H1 (cell line): Measurements from ENCODE around the gene PPARGC1A. TPM values are rescaled to one million over a fixed set of nuclear protein-coding genes. Genes with fewer than 3 reads are reported as not detected.

Source experiments
- CTCF ChIA-PET: fragments of 300-600 bp; sonication (Branson Sonifier 250); formaldehyde crosslinking; loops from one replicate; lab custom pipeline; 2021; ENCODE audit not compliant: partially characterized antibody; lab: Charles Lee
- POLR2A ChIA-PET: fragments of 300-600 bp; sonication (Branson Sonifier 250); formaldehyde crosslinking; loops from one replicate; lab custom pipeline; 2021; ENCODE audit warnings: inconsistent platforms; ENCODE audit not compliant: partially characterized antibody; lab: Charles Lee
- DNase-seq, 2 experiments: peaks; one replicate each; pipeline versions ENCODE4 v3.0.0 to v3.0.0-alpha.2; 2010 to 2022; ENCODE audit warnings: low spot score in 2 of 2, low read depth in 1 of 2, mixed read lengths in 1 of 2
- FAIRE-seq: peaks from 2 replicates; lab custom pipeline; 2011; peaks lifted over from hg19 to GRCh38; lab: Jason Lieb, UNC
- H2AFZ ChIP-seq: 2 replicates; pipeline ENCODE4 v1.8.1; 2012; ENCODE audit warnings: low read length, inconsistent platforms
- H2AK5ac ChIP-seq: 2 replicates; pipeline ENCODE4 v1.6.1; 2013; ENCODE audit warnings: low read depth, low read length
- H2BK120ac ChIP-seq: replicated peaks from 2 replicates; pipeline ENCODE3; 2013; ENCODE audit warnings: low read depth, low read length, inconsistent platforms
- H2BK12ac ChIP-seq: 2 replicates; pipeline ENCODE4 v1.6.1; 2013; ENCODE audit warnings: low read depth, low read length
- H2BK15ac ChIP-seq: 2 replicates; pipeline ENCODE4 v1.6.1; 2013; ENCODE audit warnings: low read length
- H2BK20ac ChIP-seq: 2 replicates; pipeline ENCODE4 v1.6.1; 2013; ENCODE audit warnings: low read length
- H2BK5ac ChIP-seq: 2 replicates; pipeline ENCODE4 v1.6.1; 2013; ENCODE audit warnings: low read depth, low read length
- H3K14ac ChIP-seq: 2 replicates; pipeline ENCODE4 v1.6.1; 2013; ENCODE audit warnings: inconsistent platforms; ENCODE audit not compliant: insufficient read length
- H3K18ac ChIP-seq: 2 replicates; pipeline ENCODE4 v1.6.1; 2013; ENCODE audit warnings: low read length; ENCODE audit errors: extremely low read depth
- H3K23ac ChIP-seq: 2 replicates; pipeline ENCODE4 v1.6.1; 2013; ENCODE audit warnings: inconsistent platforms; ENCODE audit not compliant: insufficient read length
- H3K23me2 ChIP-seq: 2 replicates; pipeline ENCODE4 v1.6.1; 2013; ENCODE audit warnings: low read depth, low read length
- H3K27ac ChIP-seq: 2 replicates; pipeline ENCODE4 v1.6.1; 2011; ENCODE audit warnings: low read depth, low read length, inconsistent platforms
- H3K27me3 ChIP-seq, 4 experiments: replicated peaks in 1 of 4; 1 replicate in 1 of 4; 2 replicates in 3 of 4; pipeline versions ENCODE4 v1.6.1 to v1.8.1; 2011 to 2013; ENCODE audit warnings: low read length in 3 of 4, mild to moderate bottlenecking in 3 of 4, inconsistent platforms in 2 of 4, mixed read lengths in 2 of 4, moderate library complexity in 1 of 4; ENCODE audit not compliant: control insufficient read depth in 3 of 4, insufficient read depth in 3 of 4; ENCODE audit errors: extremely low read depth in 1 of 4
- H3K36me3 ChIP-seq, 4 experiments: 2 replicates each; pipeline versions ENCODE4 v1.6.1 to v1.8.1; 2011 to 2013; ENCODE audit warnings: mild to moderate bottlenecking in 4 of 4, low read length in 3 of 4, moderate library complexity in 2 of 4, control low read depth in 1 of 4, inconsistent platforms in 1 of 4; ENCODE audit not compliant: insufficient read depth in 4 of 4, control insufficient read depth in 2 of 4
- H3K4ac ChIP-seq: replicated peaks from 2 replicates; pipeline ENCODE3; 2013; ENCODE audit warnings: low read length, low read depth, mixed read lengths, inconsistent platforms; ENCODE audit not compliant: insufficient read length
- H3K4me1 ChIP-seq, 4 experiments: replicated peaks in 1 of 4; 1 replicate in 1 of 4; 2 replicates in 3 of 4; pipeline versions ENCODE4 v1.6.1 to v1.8.1; 2011 to 2013; ENCODE audit warnings: low read length in 3 of 4, inconsistent platforms in 2 of 4, mixed read lengths in 1 of 4; ENCODE audit not compliant: insufficient read depth in 4 of 4, control insufficient read depth in 3 of 4
- H3K4me2 ChIP-seq, 2 experiments: 2 replicates each; pipeline versions ENCODE4 v1.6.1 to v1.8.1; 2011 to 2013; ENCODE audit warnings: low read depth in 2 of 2, low read length in 2 of 2, control low read depth in 1 of 2, inconsistent platforms in 1 of 2, mild to moderate bottlenecking in 1 of 2; ENCODE audit not compliant: insufficient read depth in 1 of 2
- H3K4me3 ChIP-seq, 4 experiments: fragments of 200-600, 300-600 bp in 1 of 4; sonication (generic), shearing (Covaris generic), sonication (Bioruptor Twin) in 1 of 4; 2 replicates each; pipeline versions ENCODE4 v1.5.1 to v1.8.1; 2011 to 2016; ENCODE audit warnings: low read length in 4 of 4, low read depth in 3 of 4, control low read depth in 2 of 4, inconsistent platforms in 2 of 4, mild to moderate bottlenecking in 2 of 4, mixed read lengths in 1 of 4, moderate library complexity in 1 of 4; ENCODE audit not compliant: insufficient read depth in 2 of 4; ENCODE audit errors: extremely low read depth in 1 of 4
- H3K56ac ChIP-seq: replicated peaks from 2 replicates; pipeline ENCODE3; 2013; ENCODE audit warnings: low read depth, mild to moderate bottlenecking, mixed read lengths, low read length, inconsistent platforms; ENCODE audit not compliant: insufficient read length
- H3K79me1 ChIP-seq: 2 replicates; pipeline ENCODE4 v1.6.1; 2013; ENCODE audit warnings: low read depth, low read length, control low read depth
- H3K79me2 ChIP-seq, 2 experiments: 2 replicates each; pipeline versions ENCODE4 v1.6.1 to v1.8.1; 2012 to 2013; ENCODE audit warnings: low read length in 2 of 2, mild to moderate bottlenecking in 2 of 2, inconsistent platforms in 1 of 2; ENCODE audit not compliant: insufficient read depth in 2 of 2, control insufficient read depth in 1 of 2
- H3K9ac ChIP-seq, 4 experiments: replicated peaks in 1 of 4; 1 replicate in 1 of 4; 2 replicates in 3 of 4; pipeline versions ENCODE4 v1.6.1 to v1.8.1; 2011 to 2013; ENCODE audit warnings: low read depth in 3 of 4, low read length in 3 of 4, control low read depth in 2 of 4, mild to moderate bottlenecking in 2 of 4, moderate library complexity in 2 of 4, inconsistent platforms in 1 of 4; ENCODE audit errors: extremely low read depth in 1 of 4
- H3K9me3 ChIP-seq, 2 experiments: 2 replicates each; pipeline versions ENCODE4 v1.6.1 to v1.8.1; 2012 to 2013; ENCODE audit warnings: mild to moderate bottlenecking in 2 of 2, moderate library complexity in 2 of 2, control low read depth in 1 of 2, inconsistent platforms in 1 of 2, low read depth in 1 of 2, low read length in 1 of 2, mixed read lengths in 1 of 2; ENCODE audit not compliant: insufficient read depth in 2 of 2
- H4K20me1 ChIP-seq, 2 experiments: replicated peaks in 1 of 2; 2 replicates each; pipeline versions ENCODE3 to v1.8.1; 2011 to 2013; ENCODE audit warnings: inconsistent platforms in 2 of 2, low read length in 2 of 2, mild to moderate bottlenecking in 1 of 2; ENCODE audit not compliant: insufficient read depth in 2 of 2, control insufficient read depth in 1 of 2
- H4K5ac ChIP-seq: 2 replicates; pipeline ENCODE4 v1.6.1; 2013; ENCODE audit warnings: low read length, low read depth, mixed read lengths, inconsistent platforms; ENCODE audit not compliant: insufficient read length
- H4K8ac ChIP-seq: 2 replicates; pipeline ENCODE4 v1.8.0; 2013; ENCODE audit warnings: mild to moderate bottlenecking, moderate library complexity, low read length, inconsistent platforms; ENCODE audit not compliant: insufficient read depth; ENCODE audit errors: extremely low read depth
- H4K91ac ChIP-seq: replicated peaks from 2 replicates; pipeline ENCODE3; 2013; ENCODE audit warnings: low read length, mixed read lengths, inconsistent platforms; ENCODE audit not compliant: insufficient read length
- ATF3 ChIP-seq: IDR thresholded peaks from 2 replicates; pipeline ENCODE4 v1.6.1; 2011; ENCODE audit warnings: low read depth, mild to moderate bottlenecking, low read length; ENCODE audit not compliant: insufficient read depth
- CEBPB ChIP-seq: IDR thresholded peaks from 2 replicates; pipeline ENCODE4 v1.6.1; 2012; ENCODE audit warnings: low read depth, low read length
- CHD2 ChIP-seq: IDR thresholded peaks from 2 replicates; pipeline ENCODE4 v1.6.1; 2012; ENCODE audit warnings: low read length, improper control_type of control experiment
- E2F6 ChIP-seq: IDR thresholded peaks from 2 replicates; pipeline ENCODE4 v1.6.1; 2012; ENCODE audit warnings: inconsistent platforms
- EGR1 ChIP-seq: IDR thresholded peaks from 2 replicates; pipeline ENCODE4 v1.6.1; 2011; ENCODE audit warnings: low read depth, low read length, borderline replicate concordance
- EP300 ChIP-seq, 2 experiments: IDR thresholded peaks; 1 replicate in 1 of 2; 2 replicates in 1 of 2; pipeline ENCODE4 v1.6.1; 2011 to 2012; ENCODE audit warnings: low read depth in 2 of 2, low read length in 2 of 2, mild to moderate bottlenecking in 2 of 2, borderline replicate concordance in 1 of 2, inconsistent platforms in 1 of 2, moderate library complexity in 1 of 2
- HDAC6 ChIP-seq: IDR thresholded peaks from one replicate; pipeline ENCODE4 v1.7.1; 2012; ENCODE audit warnings: low read depth, mild to moderate bottlenecking, inconsistent platforms, low read length, moderate library complexity
- KDM1A ChIP-seq: fragments of 200-600, 300-600 bp; sonication (generic); IDR thresholded peaks from 2 replicates; pipeline ENCODE4 v1.7.1; 2016; ENCODE audit warnings: mild to moderate bottlenecking, low read length, borderline replicate concordance
- NANOG ChIP-seq: IDR thresholded peaks from 2 replicates; pipeline ENCODE4 v1.6.1; 2011; ENCODE audit warnings: low read length, low read depth, mild to moderate bottlenecking, inconsistent platforms; ENCODE audit not compliant: insufficient read depth, poor library complexity, severe bottlenecking
- POLR2AphosphoS5 ChIP-seq: IDR thresholded peaks from 2 replicates; pipeline ENCODE4 v1.6.1; 2011; ENCODE audit warnings: low read depth, low read length
- POU5F1 ChIP-seq: IDR thresholded peaks from 2 replicates; pipeline ENCODE4 v1.6.1; 2011; ENCODE audit warnings: low read depth, mild to moderate bottlenecking, low read length, moderate library complexity
- SUZ12 ChIP-seq: fragments of 200-600 bp; sonication (generic); IDR thresholded peaks from 2 replicates; pipeline ENCODE4 v1.6.1; 2012; ENCODE audit warnings: mild to moderate bottlenecking, inconsistent platforms, low read length, moderate library complexity, mixed read lengths
- TAF1 ChIP-seq: IDR thresholded peaks from 2 replicates; pipeline ENCODE4 v1.6.1; 2011; ENCODE audit warnings: mild to moderate bottlenecking, low read depth, low read length
- ZNF274 ChIP-seq: IDR thresholded peaks from 2 replicates; pipeline ENCODE4 v1.7.0; 2012; ENCODE audit warnings: low read length, borderline replicate concordance; ENCODE audit errors: extremely low read depth
- WGBS, 2 experiments: shearing (Covaris generic) in 1 of 2; methylation state at CpG; one replicate each; pipeline versions ENCODE4 v1.1.6 to v1.1.7; 2013 to 2015; ENCODE audit warnings: low lambda C conversion rate in 2 of 2, mixed read lengths in 2 of 2, inconsistent platforms in 1 of 2, low coverage in 1 of 2, missing lambda C conversion rate in 1 of 2; ENCODE audit not compliant: insufficient replicate concordance in 2 of 2, insufficient coverage in 1 of 2, insufficient read length in 1 of 2; ENCODE audit errors: extremely low coverage in 1 of 2, missing lambda C conversion rate in 1 of 2; 5-methylcytosine and 5-hydroxymethylcytosine counted together
- polyA plus RNA-seq, 7 experiments: library from polyadenylated mRNA; depleted of rRNA in 3 of 7; stranded (reverse) in 5 of 7; unstranded in 2 of 7; fragments of >200 nt in 5 of 7; fragments of 200-250 nt in 2 of 7; gene quantifications; 1 replicate in 5 of 7; 2 replicates in 1 of 7; 4 replicates in 1 of 7; pipeline versions ENCODE4 v1.2.1 to v1.2.3, GENCODE V29; 2011 to 2013; ENCODE audit warnings: missing spikeins in 2 of 7, mixed read lengths in 2 of 7
- total RNA-seq: library from RNA; stranded (reverse); fragmentation: NEBNext Ultra II Directional; extraction: Animal tissue kit (Norgen Biotek cat#: 25700); gene quantifications from 2 replicates; pipeline ENCODE4 v1.2.1, GENCODE V29; 2021

The PPARGC1A gene
- total and polyA plus RNA-seq, 2 of the 8 experiments (the other 6 are each of a cell fraction or from before 2014, with no cell fraction given), result 0.54 to 1.4 TPM

- Histone ChIP-seq H4K5ac (no peak overlapping the region), H4K91ac (no peak overlapping the region), H3K4me3 (no peak overlapping the region), H3K4ac (no peak overlapping the region), H3K79me2 (no peaks in the 10 kb centered on the region), H3K79me1 (no peaks in the 10 kb centered on the region), H3K18ac (no peak overlapping the region), H3K27ac (no peak overlapping the region), H3K23ac (no peak overlapping the region), H2BK5ac (no peak overlapping the region), H3K36me3 (no peaks in the 10 kb centered on the region), H4K20me1 (no peaks in the 10 kb centered on the region), H3K14ac (no peak overlapping the region), H2BK15ac (no peak overlapping the region), H2AFZ (no peak overlapping the region), H4K8ac (no peak overlapping the region), H3K27me3 (no peaks in the 10 kb centered on the region), H3K4me2 (no peak overlapping the region), H2BK20ac (no peak overlapping the region), H3K56ac (no peak overlapping the region), H2BK120ac (no peak overlapping the region), H3K23me2 (no peaks in the 10 kb centered on the region), H2AK5ac (no peak overlapping the region), H2BK12ac (no peak overlapping the region), H3K4me1 (peaks cover 0 to 13% (median 3%) of the 10 kb centered on the region in 4 experiments; a peak in 3 of 7 replicates), H3K9me3 (no peaks in the 10 kb centered on the region), H3K9ac (no peak overlapping the region)
- CTCF ChIA-PET, result interaction anchor here (1.1 to 1.6 kb wide), 2 partner anchors 11 to 52 kb away, joined by 3 read pairs; no protein-coding TSS in a partner anchor
- FAIRE-seq, result no peak
- DNase-seq, result no peak
- POLR2A ChIA-PET, result no interaction called here
- 93% methylated on average over 1 of the region's 1 CpG; no CpG with 5 or more reads in 1 of the 2 experiments for WGBS, 2 experiments
- TF ChIP-seq ATF3 (no peak), EP300 (IDR thresholded peaks at IDR 0.05; ENCODE audit: borderline replicate concordance in 1 of 2, low read depth in 2 of 2, low read length in 2 of 2) (no peak), POLR2AphosphoS5 (no peak), CHD2 (no peak), POU5F1 (no peak), SUZ12 (no peak), HDAC6 (no peak), CEBPB (no peak), TAF1 (no peak), NANOG (no peak), E2F6 (no peak), ZNF274 (no peak), KDM1A (no peak), EGR1 (no peak)
Measured at GRCh38 chr4:23770011-23770410, 119.8 kb downstream of the PPARGC1A start.
